NCI-H2029 (cell line): ENCODE results near the gene ATE1.
"Not testable (repeated sequence)": the region's sequence is repeated elsewhere in the genome, so short reads cannot be mapped to it uniquely, and the experiment has no call there.

Experiments used
- DNase-seq: peaks from one replicate; lab custom pipeline; 2025; lab: John Stamatoyannopoulos, UW

The ATE1 gene

GRCh38 chr10:121736315-121737130, 191.3 kb downstream of the ATE1 start:
- no peak for DNase-seq

- DNase-seq, result no peak
Observed at GRCh38 chr10:121735263-121735662, 192.6 kb downstream of the ATE1 start.

- DNase-seq, result no peak
Observed at GRCh38 chr10:121734589-121735045, 193.2 kb downstream of the ATE1 start.

GRCh38 chr10:121732656-121733445, 195.0 kb downstream of the ATE1 start:
- no peak for DNase-seq

GRCh38 chr10:121732172-121732571, 195.7 kb downstream of the ATE1 start:
- no peak for DNase-seq

GRCh38 chr10:121724282-121724681, 203.5 kb downstream of the ATE1 start:
- no peak for DNase-seq

GRCh38 chr10:121722665-121723064, 205.2 kb downstream of the ATE1 start:
- no peak for DNase-seq

GRCh38 chr10:121721257-121721656, 206.6 kb downstream of the ATE1 start:
- no peak for DNase-seq

GRCh38 chr10:121715969-121716368, 211.9 kb downstream of the ATE1 start:
- no peak for DNase-seq

- DNase-seq, result no peak
Observed at GRCh38 chr10:121715076-121715475, 212.8 kb downstream of the ATE1 start.

GRCh38 chr10:121713486-121713885, 214.3 kb downstream of the ATE1 start:
- DNase-seq, result no peak

- DNase-seq, result no peak
Observed at GRCh38 chr10:121710971-121711370, 216.9 kb downstream of the ATE1 start.

GRCh38 chr10:121710207-121710606, 217.6 kb downstream of the ATE1 start:
- no peak for DNase-seq

- no peak for DNase-seq
Observed at GRCh38 chr10:121709675-121710073, 218.2 kb downstream of the ATE1 start.

- no peak for DNase-seq
Observed at GRCh38 chr10:121708728-121709674, 218.8 kb downstream of the ATE1 start.

- no peak for DNase-seq
Observed at GRCh38 chr10:121702351-121703320, 225.2 kb downstream of the ATE1 start.

GRCh38 chr10:121700416-121700815, 227.4 kb downstream of the ATE1 start:
- DNase-seq, result no peak

GRCh38 chr10:121699703-121700102, 228.1 kb downstream of the ATE1 start:
- DNase-seq, result not testable (repeated sequence)

- no peak for DNase-seq
Observed at GRCh38 chr10:121698902-121699301, 228.9 kb downstream of the ATE1 start.

GRCh38 chr10:121698336-121698735, 229.5 kb downstream of the ATE1 start:
- DNase-seq, result no peak

GRCh38 chr10:121696854-121697253, 231.0 kb downstream of the ATE1 start:
- no peak for DNase-seq
